Neuron (in vitro differentiated cells): ENCODE measurements around the gene ARFGAP3.

Experiments used
- H2AFZ ChIP-seq: one replicate; pipeline ENCODE4 v1.6.1; 2013; ENCODE audit warnings: low read depth, mild to moderate bottlenecking, inconsistent platforms, low read length, moderate library complexity
- H3K27me3 ChIP-seq: one replicate; pipeline ENCODE4 v1.6.1; 2013; ENCODE audit warnings: low read length; ENCODE audit not compliant: insufficient read depth
- H3K36me3 ChIP-seq: one replicate; pipeline ENCODE4 v1.6.1; 2013; ENCODE audit warnings: low read length; ENCODE audit not compliant: insufficient read depth
- H3K4me1 ChIP-seq: one replicate; pipeline ENCODE4 v1.6.1; 2013; ENCODE audit warnings: low read length; ENCODE audit not compliant: insufficient read depth
- H3K4me3 ChIP-seq: 2 replicates; pipeline ENCODE4 v1.5.1; 2013; ENCODE audit warnings: mild to moderate bottlenecking, low read length, moderate library complexity
- H3K9me3 ChIP-seq: one replicate; pipeline ENCODE4 v1.6.1; 2013; ENCODE audit warnings: low read length

Gene ARFGAP3, protein sequence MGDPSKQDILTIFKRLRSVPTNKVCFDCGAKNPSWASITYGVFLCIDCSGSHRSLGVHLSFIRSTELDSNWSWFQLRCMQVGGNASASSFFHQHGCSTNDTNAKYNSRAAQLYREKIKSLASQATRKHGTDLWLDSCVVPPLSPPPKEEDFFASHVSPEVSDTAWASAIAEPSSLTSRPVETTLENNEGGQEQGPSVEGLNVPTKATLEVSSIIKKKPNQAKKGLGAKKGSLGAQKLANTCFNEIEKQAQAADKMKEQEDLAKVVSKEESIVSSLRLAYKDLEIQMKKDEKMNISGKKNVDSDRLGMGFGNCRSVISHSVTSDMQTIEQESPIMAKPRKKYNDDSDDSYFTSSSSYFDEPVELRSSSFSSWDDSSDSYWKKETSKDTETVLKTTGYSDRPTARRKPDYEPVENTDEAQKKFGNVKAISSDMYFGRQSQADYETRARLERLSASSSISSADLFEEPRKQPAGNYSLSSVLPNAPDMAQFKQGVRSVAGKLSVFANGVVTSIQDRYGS

DNA sequence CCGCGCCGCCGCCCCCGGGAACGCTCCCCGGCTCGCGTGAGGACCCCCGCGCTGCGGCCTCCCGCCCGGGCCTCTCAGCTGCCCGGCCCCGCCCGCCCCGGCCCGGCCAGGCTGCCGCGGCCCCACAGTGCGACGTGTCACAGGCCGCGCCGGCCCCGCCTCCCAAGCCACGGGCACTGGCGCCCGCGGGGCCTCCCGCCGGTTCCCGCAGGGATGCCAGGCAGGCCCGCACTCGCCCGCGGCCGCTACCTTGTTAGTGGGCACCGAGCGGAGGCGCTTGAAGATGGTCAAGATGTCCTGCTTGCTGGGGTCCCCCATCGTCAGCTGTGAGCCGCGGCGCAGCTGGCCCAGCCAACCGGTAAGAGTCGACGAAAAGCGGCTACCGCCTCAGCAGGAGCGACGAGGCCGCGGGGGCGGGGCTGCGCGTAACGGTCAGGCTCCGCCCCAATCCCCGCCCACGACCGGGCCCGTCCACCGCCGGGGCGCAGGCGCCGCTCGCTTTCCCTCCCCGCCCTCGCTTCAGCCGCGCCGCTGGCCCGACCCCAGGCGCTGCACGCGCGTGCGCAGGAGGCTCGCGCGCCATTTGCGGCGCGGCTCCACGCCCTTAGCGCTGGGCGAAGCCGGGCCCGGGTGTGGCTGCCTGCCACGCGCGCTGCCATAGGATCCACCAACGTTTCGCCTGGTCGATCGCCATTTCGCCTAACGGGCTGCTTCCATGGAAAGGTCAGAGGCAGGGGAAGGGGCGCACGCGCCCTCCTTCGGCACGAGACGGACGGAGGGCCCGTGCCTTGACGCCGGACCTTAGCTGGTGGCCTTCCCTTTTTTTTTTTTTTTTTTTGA lies at the start of gene ARFGAP3:
Gene ARFGAP3 (minus strand): TSS at position 409 of the 840 bp plus-strand sequence. CDS start 91 bp downstream, at position 318.
- no peaks in the 10 kb centered on the region for H3K9me3 ChIP-seq
- H3K36me3 ChIP-seq = no peaks in the 10 kb centered on the region
- no peaks in the 10 kb centered on the region for H3K27me3 ChIP-seq
- peak within 1 kb of the TSS; percentile 95 for H3K4me3 ChIP-seq
- peak within 1 kb of the TSS; percentile 68 for H2AFZ ChIP-seq
- H3K4me1 ChIP-seq = peaks cover 7% of the 10 kb centered on the region

- H3K36me3 ChIP-seq = peaks cover 9% of the 10 kb centered on the region
- no peak overlapping the region for H3K4me3 ChIP-seq
Observed at GRCh38 chr22:42905702-42906183, 48.7 kb upstream of the ARFGAP3 start.

GRCh38 chr22:42905217-42905616 lies 48.1 kb upstream of the ARFGAP3 start:
- peaks cover 11% of the 10 kb centered on the region for H3K36me3 ChIP-seq
- no peak overlapping the region for H2AFZ ChIP-seq
- H3K27me3 ChIP-seq = no peaks in the 10 kb centered on the region
- peaks cover 3% of the 10 kb centered on the region for H3K4me1 ChIP-seq
- no peak overlapping the region for H3K4me3 ChIP-seq
- no peaks in the 10 kb centered on the region for H3K9me3 ChIP-seq

More at GRCh38 chr22:42905702-42906183, 48.7 kb upstream of the ARFGAP3 start:
- Histone ChIP-seq H3K4me1 (peaks cover 3% of the 10 kb centered on the region), H2AFZ (no peak overlapping the region), H3K27me3 (no peaks in the 10 kb centered on the region), H3K9me3 (no peaks in the 10 kb centered on the region)

DNA sequence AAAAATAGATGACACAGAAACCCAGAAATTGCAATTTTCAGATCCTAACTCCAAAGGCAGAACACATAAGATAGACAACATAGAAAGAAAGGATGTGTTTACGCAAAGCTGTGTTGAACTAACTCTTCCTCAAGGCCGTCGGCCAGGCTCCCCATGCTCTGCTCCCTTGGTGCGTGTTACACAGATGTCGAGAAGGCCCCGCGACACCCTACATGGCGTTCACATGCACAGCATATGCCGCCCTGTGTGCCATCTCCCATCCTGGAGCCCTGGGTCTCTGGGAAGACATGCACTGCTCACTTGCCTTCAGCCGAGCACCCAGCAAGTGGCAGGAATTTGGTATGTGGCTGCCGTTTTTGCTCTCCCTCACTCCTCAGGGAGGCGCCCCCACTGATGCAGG lies 47.0 kb upstream of the ARFGAP3 start:
- Histone ChIP-seq H3K36me3 (peaks cover 11% of the 10 kb centered on the region), H3K27me3 (no peaks in the 10 kb centered on the region), H2AFZ (no peak overlapping the region), H3K4me1 (peaks cover 3% of the 10 kb centered on the region), H3K9me3 (no peaks in the 10 kb centered on the region), H3K4me3 (no peak overlapping the region)

GRCh38 chr22:42902875-42903510 lies 45.9 kb upstream of the ARFGAP3 start:
- peaks cover 11% of the 10 kb centered on the region for H3K36me3 ChIP-seq
- no peaks in the 10 kb centered on the region for H3K4me1 ChIP-seq

DNA sequence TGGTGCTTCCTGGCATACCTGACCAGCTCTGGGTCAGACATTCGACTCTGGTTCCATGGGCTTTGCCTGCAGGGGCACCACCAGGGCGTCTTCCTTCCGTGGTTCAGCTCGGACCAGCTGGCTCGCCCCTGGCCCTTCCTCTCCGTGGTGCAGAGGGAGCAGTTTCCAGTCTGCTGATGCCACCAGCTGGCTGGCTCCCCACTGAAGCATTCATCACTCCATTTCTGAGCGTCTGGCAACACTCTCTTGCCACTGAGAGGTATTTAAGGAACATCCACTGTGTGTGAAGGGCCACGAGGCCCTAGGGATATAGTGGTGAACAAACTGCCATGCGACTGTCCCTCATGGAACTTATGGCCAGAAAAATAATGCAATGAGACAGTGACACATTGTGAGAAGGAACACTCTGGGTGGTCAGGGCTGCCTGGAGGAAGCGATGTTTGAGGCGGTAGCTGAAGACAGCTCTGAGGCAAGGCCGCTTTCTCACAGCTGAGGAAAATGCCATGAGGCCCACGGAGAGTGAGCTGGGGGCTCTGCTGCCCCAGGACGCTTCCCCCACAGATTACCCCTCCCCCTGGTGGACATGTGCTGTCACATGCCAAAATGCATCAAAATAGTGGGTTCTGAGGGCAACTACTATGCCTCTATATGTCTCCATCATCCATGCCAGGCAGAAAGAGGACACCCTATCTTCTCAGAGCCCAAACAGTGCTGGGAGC lies 44.9 kb upstream of the ARFGAP3 start:
- H3K27me3 ChIP-seq = no peaks in the 10 kb centered on the region
- no peaks in the 10 kb centered on the region for H3K9me3 ChIP-seq
- H3K4me3 ChIP-seq = no peak overlapping the region
- no peak overlapping the region for H2AFZ ChIP-seq
- peaks cover 11% of the 10 kb centered on the region for H3K36me3 ChIP-seq
- no peaks in the 10 kb centered on the region for H3K4me1 ChIP-seq

More at GRCh38 chr22:42902875-42903510, 45.9 kb upstream of the ARFGAP3 start:
- Histone ChIP-seq H3K27me3 (no peaks in the 10 kb centered on the region), H3K9me3 (no peaks in the 10 kb centered on the region), H3K4me3 (no peak overlapping the region), H2AFZ (no peak overlapping the region)

- Histone ChIP-seq H3K27me3 (no peaks in the 10 kb centered on the region), H3K4me1 (no peaks in the 10 kb centered on the region), H3K4me3 (no peak overlapping the region), H3K9me3 (no peaks in the 10 kb centered on the region), H3K36me3 (peaks cover 8% of the 10 kb centered on the region), H2AFZ (no peak overlapping the region)
Observed at GRCh38 chr22:42897960-42898359, 40.9 kb upstream of the ARFGAP3 start.

DNA sequence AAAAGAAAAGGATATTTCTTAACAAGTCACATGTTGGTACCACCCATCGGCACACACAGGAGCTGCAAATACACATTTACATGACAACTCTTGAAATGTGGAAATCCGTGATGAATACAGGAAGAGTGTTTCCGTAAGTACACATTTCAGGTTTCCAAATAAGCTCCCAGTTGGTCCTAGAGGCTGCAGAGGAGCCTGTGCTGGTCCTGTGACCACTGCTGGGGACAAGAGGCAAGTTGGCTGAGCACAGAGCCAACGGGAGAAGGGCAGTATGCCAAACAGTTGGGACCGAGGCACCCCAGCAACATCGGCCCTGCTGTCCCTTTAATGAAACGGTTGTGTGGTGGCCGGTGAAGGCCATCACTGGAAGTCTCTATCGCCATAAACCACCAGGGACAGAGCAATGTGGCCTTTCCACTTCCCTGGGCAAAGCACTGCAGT lies 38.5 kb upstream of the ARFGAP3 start:
- no peaks in the 10 kb centered on the region for H3K4me1 ChIP-seq
- no peaks in the 10 kb centered on the region for H3K9me3 ChIP-seq
- no peak overlapping the region for H2AFZ ChIP-seq
- H3K27me3 ChIP-seq = no peaks in the 10 kb centered on the region
- H3K4me3 ChIP-seq = no peak overlapping the region
- H3K36me3 ChIP-seq = peaks cover 6% of the 10 kb centered on the region

DNA sequence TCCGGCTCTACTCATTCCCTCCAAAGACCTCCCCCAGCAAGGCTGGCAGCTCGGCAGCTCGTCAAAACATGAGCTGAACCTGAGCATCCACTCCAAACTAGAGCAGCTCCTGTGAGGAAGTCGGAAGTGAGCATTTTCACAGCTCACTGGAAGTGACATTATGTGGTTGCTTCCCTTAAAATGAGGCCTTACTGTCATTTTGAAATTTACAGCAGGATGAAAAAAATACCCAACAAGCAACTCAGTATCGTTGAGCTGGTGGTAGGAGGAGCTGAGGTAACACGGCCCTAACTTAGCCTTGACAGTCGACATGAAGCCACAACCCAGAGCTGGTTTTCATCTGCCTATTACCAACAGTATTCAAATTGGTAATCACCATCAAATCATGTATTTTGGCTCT lies 38.0 kb upstream of the ARFGAP3 start:
- Histone ChIP-seq H2AFZ (no peak overlapping the region), H3K4me1 (no peaks in the 10 kb centered on the region), H3K9me3 (no peaks in the 10 kb centered on the region), H3K36me3 (peaks cover 11% of the 10 kb centered on the region), H3K27me3 (no peaks in the 10 kb centered on the region), H3K4me3 (no peak overlapping the region)

- H2AFZ ChIP-seq = no peak overlapping the region
- H3K4me3 ChIP-seq = no peak overlapping the region
- H3K4me1 ChIP-seq = no peaks in the 10 kb centered on the region
Observed at GRCh38 chr22:42893371-42894150, 36.5 kb upstream of the ARFGAP3 start.

DNA sequence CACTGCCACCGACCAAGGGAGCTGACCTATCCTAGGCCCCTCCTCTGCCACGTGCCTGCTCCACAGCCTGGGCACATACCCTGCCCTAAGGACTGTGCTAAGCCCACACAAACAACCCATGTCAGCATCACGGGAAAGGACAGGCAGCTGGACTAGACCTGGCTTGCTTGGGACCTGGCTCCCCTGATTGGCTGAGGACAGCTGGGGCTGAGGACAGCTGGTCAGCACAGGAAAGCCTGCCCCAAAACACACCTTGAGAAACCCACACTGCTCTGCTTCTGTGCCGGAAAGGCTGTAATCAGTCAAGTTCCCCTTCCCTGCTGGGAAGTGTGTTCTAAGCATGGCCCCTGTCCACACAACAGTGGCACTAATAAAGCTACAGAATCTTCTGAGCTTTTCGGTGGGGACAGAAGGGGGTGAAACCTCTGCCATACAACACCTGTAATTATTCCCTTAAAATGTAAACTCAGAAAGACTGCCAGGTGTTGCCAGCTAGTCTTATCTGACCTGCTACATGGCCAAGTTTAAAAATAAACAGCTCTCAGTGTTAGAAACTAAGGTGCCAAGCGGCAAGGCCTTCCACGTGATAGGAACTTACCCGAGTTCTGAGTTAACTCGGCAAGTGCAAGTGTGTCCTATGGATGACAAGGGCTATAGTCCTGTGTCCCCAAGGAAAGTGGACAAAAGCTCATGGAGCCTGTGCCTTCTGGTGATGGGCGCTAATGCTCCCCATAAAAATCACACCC lies 35.7 kb upstream of the ARFGAP3 start:
- H3K36me3 ChIP-seq = peaks cover 23% of the 10 kb centered on the region

More at GRCh38 chr22:42893371-42894150, 36.5 kb upstream of the ARFGAP3 start:
- Histone ChIP-seq H3K9me3 (no peaks in the 10 kb centered on the region), H3K36me3 (peaks cover 16% of the 10 kb centered on the region), H3K27me3 (no peaks in the 10 kb centered on the region)

More for the DNA sequence above, 35.7 kb upstream of the ARFGAP3 start:
- H3K4me1 ChIP-seq = no peaks in the 10 kb centered on the region
- H3K4me3 ChIP-seq = no peak overlapping the region
- no peaks in the 10 kb centered on the region for H3K9me3 ChIP-seq
- H3K27me3 ChIP-seq = no peaks in the 10 kb centered on the region
- no peak overlapping the region for H2AFZ ChIP-seq
